ENCODE data around the gene TRIM43. TPM values are rescaled to one million over a fixed set of nuclear protein-coding genes. Genes with fewer than 3 reads are reported as not detected.
"Not testable (repeated sequence)": the region's sequence is repeated elsewhere in the genome, so short reads cannot be mapped to it uniquely, and the experiment has no call there.

The TRIM43 gene
- total and polyA plus RNA-seq, 2 of the 4 experiments (the other 2 are of a cell fraction): not detected

GRCh38 chr2:95578539-95578938 lies 13.3 kb upstream of the TRIM43 start:
- in situ Hi-C loops (cut with MboI; ENCODE audit: low sequenced_read_pairs): no loop called here
- Histone ChIP-seq H2BK15ac (ENCODE audit: low read depth, low read length) (no peak overlapping the region), H3K36me3 (ENCODE audit: control insufficient read depth, insufficient read depth, low read length) (no peaks in the 10 kb centered on the region), H4K91ac (ENCODE audit: insufficient read depth, low read depth, low read length) (no peak overlapping the region), H3K23ac (ENCODE audit: low read depth, low read length) (no peak overlapping the region), H3K18ac (ENCODE audit: low read depth, low read length) (no peak overlapping the region), H3K27ac (ENCODE audit: insufficient read depth, low read length) (no peak overlapping the region), H3K9ac (ENCODE audit: low read depth, low read length) (no peak overlapping the region), H4K5ac (ENCODE audit: low read depth, low read length) (no peak overlapping the region), H2AK5ac (ENCODE audit: low read depth, low read length) (no peak overlapping the region), H4K8ac (ENCODE audit: low read depth in 2 of 2, low read length in 2 of 2) (no peak overlapping the region), H3K4me3 (ENCODE audit: insufficient read depth, low read depth, low read length) (no peak overlapping the region), H3K27me3 (ENCODE audit: control insufficient read depth, insufficient read depth, low read length) (peaks cover 8% of the 10 kb centered on the region; the same call in 1 of the 2 replicates), H2AK9ac (replicated peaks; ENCODE audit: low read depth, low read length, poor library complexity) (no peak overlapping the region), H2BK120ac (ENCODE audit: low read depth, low read length) (no peak overlapping the region), H3K79me1 (ENCODE audit: low read depth in 1 of 2, low read length in 2 of 2) (no peaks in the 10 kb centered on the region), H2AFZ (replicated peaks; ENCODE audit: low read length, poor library complexity) (no peak overlapping the region), H4K20me1 (ENCODE audit: insufficient read depth, low read length) (no peaks in the 10 kb centered on the region), H3K4ac (ENCODE audit: low read depth, low read length) (no peak overlapping the region), H2BK20ac (ENCODE audit: low read depth, low read length) (no peak overlapping the region), H3K56ac (ENCODE audit: extremely low read depth, insufficient read depth, low read length) (no peak overlapping the region), H3K14ac (replicated peaks; ENCODE audit: low read depth, low read length) (no peak overlapping the region), H3K9me3 (ENCODE audit: control insufficient read depth, insufficient read depth, low read length) (no peaks in the 10 kb centered on the region), H3K9me1 (ENCODE audit: insufficient read depth, low read length) (no peaks in the 10 kb centered on the region), H3K4me1 (ENCODE audit: control insufficient read depth, insufficient read depth, low read length) (no peaks in the 10 kb centered on the region), H2BK5ac (ENCODE audit: low read depth, low read length, poor library complexity, severe bottlenecking) (no peak overlapping the region), H3K4me2 (ENCODE audit: low read depth, low read length) (no peak overlapping the region)
- WGBS, 2 experiments (ENCODE audit: extremely low coverage in 2 of 2, insufficient read length in 1 of 2): no CpG with 5 or more reads among the region's 1 CpG
- DNase-seq: no peak
- TF ChIP-seq CTCF (conservative IDR thresholded peaks at IDR 0.05; ENCODE audit: low read depth, low read length): no peak
- TF ChIP-seq USF2 (IDR thresholded peaks at IDR 0.05; ENCODE audit: low read depth, low read length): no peak
- TF ChIP-seq CEBPB (IDR thresholded peaks at IDR 0.05; ENCODE audit: low read depth, low read length): no peak
- no peak for TF ChIP-seq RAD21 (IDR thresholded peaks at IDR 0.05; ENCODE audit: low read length)
- BruUV-seq (replicated peaks): no TSS peak
- ChIA-PET POLR2A (ENCODE audit: unreplicated experiment) (no interaction called here), CTCF (no interaction called here)
- no peak for ATAC-seq (ENCODE audit: low read depth)
- intact Hi-C loops (cut with micrococcal nuclease): no loop called here
- dilution Hi-C loops (cut with HindIII; ENCODE audit: low sequenced_read_pairs, unreplicated experiment): no loop called here

GRCh38 chr2:95583545-95583944 lies 8.3 kb upstream of the TRIM43 start:
- intact Hi-C loops (cut with micrococcal nuclease); H4K91ac ChIP-seq (ENCODE audit: insufficient read depth, low read depth, low read length); H2AFZ ChIP-seq (replicated peaks; ENCODE audit: low read length, poor library complexity); H4K8ac ChIP-seq (ENCODE audit: low read depth in 2 of 2, low read length in 2 of 2); ATAC-seq (ENCODE audit: low read depth); H3K23ac ChIP-seq (ENCODE audit: low read depth, low read length); H3K9me1 ChIP-seq (ENCODE audit: insufficient read depth, low read length); H3K36me3 ChIP-seq (ENCODE audit: control insufficient read depth, insufficient read depth, low read length); H3K9ac ChIP-seq (ENCODE audit: low read depth, low read length); H2BK20ac ChIP-seq (ENCODE audit: low read depth, low read length); H4K20me1 ChIP-seq (ENCODE audit: insufficient read depth, low read length); H3K27ac ChIP-seq (ENCODE audit: insufficient read depth, low read length); BruUV-seq (replicated peaks); H3K4me2 ChIP-seq (ENCODE audit: low read depth, low read length); H3K4ac ChIP-seq (ENCODE audit: low read depth, low read length); H3K9me3 ChIP-seq (ENCODE audit: control insufficient read depth, insufficient read depth, low read length); H3K27me3 ChIP-seq (ENCODE audit: control insufficient read depth, insufficient read depth, low read length); H3K79me1 ChIP-seq (ENCODE audit: low read depth in 1 of 2, low read length in 2 of 2); H2BK120ac ChIP-seq (ENCODE audit: low read depth, low read length); dilution Hi-C loops (cut with HindIII; ENCODE audit: low sequenced_read_pairs, unreplicated experiment); H3K4me1 ChIP-seq (ENCODE audit: control insufficient read depth, insufficient read depth, low read length); H3K18ac ChIP-seq (ENCODE audit: low read depth, low read length); H3K4me3 ChIP-seq (ENCODE audit: insufficient read depth, low read depth, low read length); H2BK5ac ChIP-seq (ENCODE audit: low read depth, low read length, poor library complexity, severe bottlenecking); H3K56ac ChIP-seq (ENCODE audit: extremely low read depth, insufficient read depth, low read length); H2AK5ac ChIP-seq (ENCODE audit: low read depth, low read length); H3K14ac ChIP-seq (replicated peaks; ENCODE audit: low read depth, low read length); DNase-seq; H4K5ac ChIP-seq (ENCODE audit: low read depth, low read length); H2BK15ac ChIP-seq (ENCODE audit: low read depth, low read length); H2AK9ac ChIP-seq (replicated peaks; ENCODE audit: low read depth, low read length, poor library complexity); POLR2A ChIA-PET (ENCODE audit: unreplicated experiment); in situ Hi-C loops (cut with MboI; ENCODE audit: low sequenced_read_pairs): not testable (repeated sequence)
- whole genome bisulfite sequencing, 2 experiments (ENCODE audit: extremely low coverage in 2 of 2, insufficient read length in 1 of 2): no CpG with 5 or more reads among the region's 4 CpGs
- CTCF ChIA-PET: interaction anchor here (0.7 kb wide), 1 partner anchor 146 kb away, joined by 3 read pairs; no protein-coding TSS in a partner anchor

Measured in IMR-90 (cell line).